GM23338 (cell line): ENCODE results near the gene DHRS3. TPM values are rescaled to one million over a fixed set of nuclear protein-coding genes. Genes with fewer than 3 reads are reported as not detected.

Source experiments
- EZH2 ChIP-seq: fragments of 200-600 bp; sonication (generic); IDR thresholded peaks from one replicate; pipeline ENCODE4 v1.8.0; 2017; ENCODE audit warnings: antibody characterized with exemption, mild to moderate bottlenecking, low read depth; ENCODE audit not compliant: unreplicated experiment
- EZH2phosphoT487 ChIP-seq: fragments of 200-600 bp; sonication (generic); IDR thresholded peaks from one replicate; pipeline ENCODE4 v1.8.1; 2018; ENCODE audit warnings: antibody characterized with exemption; ENCODE audit not compliant: unreplicated experiment
- JUNB ChIP-seq: IDR thresholded peaks from one replicate; pipeline ENCODE4 v1.6.1; 2016; ENCODE audit warnings: antibody characterized with exemption; ENCODE audit not compliant: unreplicated experiment
- NANOG ChIP-seq: IDR thresholded peaks from 2 replicates; pipeline ENCODE4 v1.6.1; 2016; ENCODE audit warnings: antibody characterized with exemption, borderline replicate concordance
- POLR2AphosphoS5 ChIP-seq: IDR thresholded peaks from 2 replicates; pipeline ENCODE4 v1.6.1; 2016; ENCODE audit warnings: antibody characterized with exemption, low read depth
- STAT1 ChIP-seq: IDR thresholded peaks from one replicate; pipeline ENCODE4 v1.6.1; 2016; ENCODE audit warnings: antibody characterized with exemption; ENCODE audit not compliant: unreplicated experiment
- ZNF331 ChIP-seq: fragments of 250-450 bp; sonication (Bioruptor Pico); IDR thresholded peaks from 2 replicates; pipeline ENCODE4 v1.5.0; 2020; ENCODE audit warnings: low read depth, mild to moderate bottlenecking, moderate library complexity
- polyA plus RNA-seq: library from polyadenylated mRNA; unstranded; fragments of >200 nt; fragmentation: Nextera tagmentation; extraction: Ambion mirVana; gene quantifications from 2 replicates; pipeline ENCODE4 v1.2.1, GENCODE V29; 2016
- total RNA-seq: library from RNA; depleted of rRNA; stranded (reverse); fragments of >200 nt; shearing (Covaris generic); gene quantifications from 2 replicates; pipeline ENCODE4 v1.2.3, GENCODE V29; 2014
- TF ChIP-seq, protein P1 (sequence below): fragments of 250-450 bp; sonication (Bioruptor Pico); IDR thresholded peaks from 2 replicates; pipeline ENCODE4 v1.5.0; 2020; ENCODE audit warnings: mild to moderate bottlenecking, moderate library complexity
- TF ChIP-seq, protein P2 (sequence below): IDR thresholded peaks from one replicate; pipeline ENCODE4 v1.6.1; 2018; ENCODE audit warnings: antibody characterized with exemption; ENCODE audit not compliant: unreplicated experiment
- TF ChIP-seq, protein P3 (sequence below): IDR thresholded peaks from 2 replicates; pipeline ENCODE4 v1.6.1; 2016; ENCODE audit warnings: antibody characterized with exemption

Gene DHRS3
- total and polyA plus RNA-seq, 2 experiments from 2014 or later, result 21.0 to 26.0 TPM

DNA sequence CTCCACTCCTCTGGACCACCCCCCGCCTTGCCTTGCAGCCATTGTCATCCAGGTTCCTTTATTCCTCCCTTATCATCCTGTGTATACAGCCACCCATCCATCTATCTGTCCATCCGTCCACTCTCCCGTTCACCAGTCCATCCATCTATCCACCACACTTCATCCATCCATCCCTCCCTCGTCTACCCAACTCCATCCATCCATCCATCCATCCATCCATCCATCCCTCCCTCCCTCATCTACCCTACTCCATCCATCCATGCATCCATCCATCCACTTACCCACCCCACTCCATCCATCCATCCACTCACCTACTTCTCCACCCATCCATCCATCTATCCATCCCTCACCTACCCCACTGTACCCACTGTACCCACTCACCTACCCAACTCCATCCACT lies 35.4 kb downstream of the DHRS3 start (continued):
- TF ChIP-seq, protein P1, sequence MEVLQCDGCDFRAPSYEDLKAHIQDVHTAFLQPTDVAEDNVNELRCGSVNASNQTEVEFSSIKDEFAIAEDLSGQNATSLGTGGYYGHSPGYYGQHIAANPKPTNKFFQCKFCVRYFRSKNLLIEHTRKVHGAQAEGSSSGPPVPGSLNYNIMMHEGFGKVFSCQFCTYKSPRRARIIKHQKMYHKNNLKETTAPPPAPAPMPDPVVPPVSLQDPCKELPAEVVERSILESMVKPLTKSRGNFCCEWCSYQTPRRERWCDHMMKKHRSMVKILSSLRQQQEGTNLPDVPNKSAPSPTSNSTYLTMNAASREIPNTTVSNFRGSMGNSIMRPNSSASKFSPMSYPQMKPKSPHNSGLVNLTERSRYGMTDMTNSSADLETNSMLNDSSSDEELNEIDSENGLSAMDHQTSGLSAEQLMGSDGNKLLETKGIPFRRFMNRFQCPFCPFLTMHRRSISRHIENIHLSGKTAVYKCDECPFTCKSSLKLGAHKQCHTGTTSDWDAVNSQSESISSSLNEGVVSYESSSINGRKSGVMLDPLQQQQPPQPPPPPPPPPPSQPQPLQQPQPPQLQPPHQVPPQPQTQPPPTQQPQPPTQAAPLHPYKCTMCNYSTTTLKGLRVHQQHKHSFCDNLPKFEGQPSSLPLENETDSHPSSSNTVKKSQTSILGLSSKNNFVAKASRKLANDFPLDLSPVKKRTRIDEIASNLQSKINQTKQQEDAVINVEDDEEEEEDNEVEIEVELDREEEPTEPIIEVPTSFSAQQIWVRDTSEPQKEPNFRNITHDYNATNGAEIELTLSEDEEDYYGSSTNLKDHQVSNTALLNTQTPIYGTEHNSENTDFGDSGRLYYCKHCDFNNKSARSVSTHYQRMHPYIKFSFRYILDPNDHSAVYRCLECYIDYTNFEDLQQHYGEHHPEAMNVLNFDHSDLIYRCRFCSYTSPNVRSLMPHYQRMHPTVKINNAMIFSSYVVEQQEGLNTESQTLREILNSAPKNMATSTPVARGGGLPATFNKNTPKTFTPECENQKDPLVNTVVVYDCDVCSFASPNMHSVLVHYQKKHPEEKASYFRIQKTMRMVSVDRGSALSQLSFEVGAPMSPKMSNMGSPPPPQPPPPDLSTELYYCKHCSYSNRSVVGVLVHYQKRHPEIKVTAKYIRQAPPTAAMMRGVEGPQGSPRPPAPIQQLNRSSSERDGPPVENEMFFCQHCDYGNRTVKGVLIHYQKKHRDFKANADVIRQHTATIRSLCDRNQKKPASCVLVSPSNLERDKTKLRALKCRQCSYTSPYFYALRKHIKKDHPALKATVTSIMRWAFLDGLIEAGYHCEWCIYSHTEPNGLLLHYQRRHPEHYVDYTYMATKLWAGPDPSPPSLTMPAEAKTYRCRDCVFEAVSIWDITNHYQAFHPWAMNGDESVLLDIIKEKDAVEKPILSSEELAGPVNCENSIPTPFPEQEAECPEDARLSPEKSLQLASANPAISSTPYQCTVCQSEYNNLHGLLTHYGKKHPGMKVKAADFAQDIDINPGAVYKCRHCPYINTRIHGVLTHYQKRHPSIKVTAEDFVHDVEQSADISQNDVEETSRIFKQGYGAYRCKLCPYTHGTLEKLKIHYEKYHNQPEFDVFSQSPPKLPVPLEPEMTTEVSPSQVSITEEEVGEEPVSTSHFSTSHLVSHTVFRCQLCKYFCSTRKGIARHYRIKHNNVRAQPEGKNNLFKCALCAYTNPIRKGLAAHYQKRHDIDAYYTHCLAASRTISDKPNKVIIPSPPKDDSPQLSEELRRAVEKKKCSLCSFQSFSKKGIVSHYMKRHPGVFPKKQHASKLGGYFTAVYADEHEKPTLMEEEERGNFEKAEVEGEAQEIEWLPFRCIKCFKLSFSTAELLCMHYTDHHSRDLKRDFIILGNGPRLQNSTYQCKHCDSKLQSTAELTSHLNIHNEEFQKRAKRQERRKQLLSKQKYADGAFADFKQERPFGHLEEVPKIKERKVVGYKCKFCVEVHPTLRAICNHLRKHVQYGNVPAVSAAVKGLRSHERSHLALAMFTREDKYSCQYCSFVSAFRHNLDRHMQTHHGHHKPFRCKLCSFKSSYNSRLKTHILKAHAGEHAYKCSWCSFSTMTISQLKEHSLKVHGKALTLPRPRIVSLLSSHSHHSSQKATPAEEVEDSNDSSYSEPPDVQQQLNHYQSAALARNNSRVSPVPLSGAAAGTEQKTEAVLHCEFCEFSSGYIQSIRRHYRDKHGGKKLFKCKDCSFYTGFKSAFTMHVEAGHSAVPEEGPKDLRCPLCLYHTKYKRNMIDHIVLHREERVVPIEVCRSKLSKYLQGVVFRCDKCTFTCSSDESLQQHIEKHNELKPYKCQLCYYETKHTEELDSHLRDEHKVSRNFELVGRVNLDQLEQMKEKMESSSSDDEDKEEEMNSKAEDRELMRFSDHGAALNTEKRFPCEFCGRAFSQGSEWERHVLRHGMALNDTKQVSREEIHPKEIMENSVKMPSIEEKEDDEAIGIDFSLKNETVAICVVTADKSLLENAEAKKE (CRISPR knock-in tag), result no peak
- TF ChIP-seq STAT1 (no peak), EZH2 (no peak), NANOG (no peak), POLR2AphosphoS5 (no peak), ZNF331 (CRISPR knock-in tag) (no peak), EZH2phosphoT487 (no peak), JUNB (no peak)
- TF ChIP-seq, protein P2, sequence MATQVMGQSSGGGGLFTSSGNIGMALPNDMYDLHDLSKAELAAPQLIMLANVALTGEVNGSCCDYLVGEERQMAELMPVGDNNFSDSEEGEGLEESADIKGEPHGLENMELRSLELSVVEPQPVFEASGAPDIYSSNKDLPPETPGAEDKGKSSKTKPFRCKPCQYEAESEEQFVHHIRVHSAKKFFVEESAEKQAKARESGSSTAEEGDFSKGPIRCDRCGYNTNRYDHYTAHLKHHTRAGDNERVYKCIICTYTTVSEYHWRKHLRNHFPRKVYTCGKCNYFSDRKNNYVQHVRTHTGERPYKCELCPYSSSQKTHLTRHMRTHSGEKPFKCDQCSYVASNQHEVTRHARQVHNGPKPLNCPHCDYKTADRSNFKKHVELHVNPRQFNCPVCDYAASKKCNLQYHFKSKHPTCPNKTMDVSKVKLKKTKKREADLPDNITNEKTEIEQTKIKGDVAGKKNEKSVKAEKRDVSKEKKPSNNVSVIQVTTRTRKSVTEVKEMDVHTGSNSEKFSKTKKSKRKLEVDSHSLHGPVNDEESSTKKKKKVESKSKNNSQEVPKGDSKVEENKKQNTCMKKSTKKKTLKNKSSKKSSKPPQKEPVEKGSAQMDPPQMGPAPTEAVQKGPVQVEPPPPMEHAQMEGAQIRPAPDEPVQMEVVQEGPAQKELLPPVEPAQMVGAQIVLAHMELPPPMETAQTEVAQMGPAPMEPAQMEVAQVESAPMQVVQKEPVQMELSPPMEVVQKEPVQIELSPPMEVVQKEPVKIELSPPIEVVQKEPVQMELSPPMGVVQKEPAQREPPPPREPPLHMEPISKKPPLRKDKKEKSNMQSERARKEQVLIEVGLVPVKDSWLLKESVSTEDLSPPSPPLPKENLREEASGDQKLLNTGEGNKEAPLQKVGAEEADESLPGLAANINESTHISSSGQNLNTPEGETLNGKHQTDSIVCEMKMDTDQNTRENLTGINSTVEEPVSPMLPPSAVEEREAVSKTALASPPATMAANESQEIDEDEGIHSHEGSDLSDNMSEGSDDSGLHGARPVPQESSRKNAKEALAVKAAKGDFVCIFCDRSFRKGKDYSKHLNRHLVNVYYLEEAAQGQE, result no peak
- TF ChIP-seq, protein P3, sequence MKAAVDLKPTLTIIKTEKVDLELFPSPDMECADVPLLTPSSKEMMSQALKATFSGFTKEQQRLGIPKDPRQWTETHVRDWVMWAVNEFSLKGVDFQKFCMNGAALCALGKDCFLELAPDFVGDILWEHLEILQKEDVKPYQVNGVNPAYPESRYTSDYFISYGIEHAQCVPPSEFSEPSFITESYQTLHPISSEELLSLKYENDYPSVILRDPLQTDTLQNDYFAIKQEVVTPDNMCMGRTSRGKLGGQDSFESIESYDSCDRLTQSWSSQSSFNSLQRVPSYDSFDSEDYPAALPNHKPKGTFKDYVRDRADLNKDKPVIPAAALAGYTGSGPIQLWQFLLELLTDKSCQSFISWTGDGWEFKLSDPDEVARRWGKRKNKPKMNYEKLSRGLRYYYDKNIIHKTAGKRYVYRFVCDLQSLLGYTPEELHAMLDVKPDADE, result no peak
